K562 treated with DMSO at 1 percent for 24 hours (cell line): Measurements from ENCODE around the gene TMOD4. TPM values are rescaled to one million over a fixed set of nuclear protein-coding genes. Genes with fewer than 3 reads are reported as not detected.

Experiments used
- total RNA-seq: library from RNA; unstranded; fragments of 300-600 nt; gene quantifications from 2 replicates; pipeline ENCODE4 v1.2.3, GENCODE V29; 2022; ENCODE audit warnings: low read depth; ENCODE audit not compliant: insufficient read depth

Gene TMOD4
- total RNA-seq, result 0.38 TPM in 1 of 2 replicates, not detected in the other

GRCh38 chr1:151175863-151176262, at the start of gene TMOD4:
Gene TMOD4 (minus strand): TSS chr1:151175981. CDS start chr1:151174875, 1,106 bp downstream.

GRCh38 chr1:151198254-151199127, 22.7 kb upstream of the TMOD4 start, which contains the start of gene PIP5K1A:
Gene PIP5K1A (plus strand): TSS chr1:151198552. CDS start chr1:151198997, 445 bp downstream.

GRCh38 chr1:151189637-151190445, 14.1 kb upstream of the TMOD4 start, which contains the start of gene VPS72:
Gene VPS72 (minus strand): TSS chr1:151190197. CDS start chr1:151190121, 76 bp downstream.

DNA sequence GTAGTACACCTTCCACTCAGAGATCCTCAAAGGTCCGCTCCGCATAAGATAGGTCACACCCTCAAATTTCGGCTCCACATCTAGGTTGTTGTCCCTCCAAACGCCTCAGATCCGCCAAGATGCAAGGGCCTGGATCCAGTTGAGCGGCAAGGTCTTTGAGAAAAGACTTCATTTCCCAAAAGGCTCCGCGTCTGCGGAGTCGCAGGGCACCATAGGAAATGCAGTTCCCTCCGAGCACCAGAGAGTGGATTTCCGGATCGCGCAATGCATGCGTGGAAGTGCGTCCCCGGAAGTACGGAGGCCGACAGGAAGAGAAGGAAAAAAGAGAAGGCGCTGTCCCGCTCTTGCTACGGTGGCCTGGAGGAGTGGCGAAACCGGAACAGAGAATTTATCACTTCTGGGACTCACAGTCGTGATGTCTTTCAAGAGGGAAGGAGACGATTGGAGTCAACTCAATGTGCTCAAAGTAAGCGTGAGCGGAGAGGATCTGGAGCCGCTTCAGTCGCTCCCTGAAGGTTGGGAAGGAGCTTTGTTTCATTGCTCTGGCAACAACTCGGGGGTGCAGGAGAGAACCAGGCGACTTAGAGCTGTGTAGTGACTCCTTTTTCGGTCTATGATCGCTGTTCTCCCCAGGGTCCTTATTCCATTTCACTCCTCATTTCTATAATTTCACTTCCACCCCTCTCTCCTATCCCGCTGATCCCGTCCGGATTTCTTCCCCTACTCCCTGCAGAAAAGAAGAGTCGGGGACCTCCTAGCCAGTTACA, 9.9 kb downstream of the TMOD4 start, which contains the start of the genes LYSMD1 and SCNM1:
LYSMD1 (minus strand) TSS at position 165 of the 767 bp plus-strand sequence. CDS start 644 bp downstream, outside the sequence.
SCNM1 (plus strand) TSS at position 407 of the 767 bp plus-strand sequence; CDS start at position 416, 9 bp downstream.

GRCh38 chr1:151156515-151156819, 19.3 kb downstream of the TMOD4 start, which contains the start of gene TNFAIP8L2:
Gene TNFAIP8L2 (plus strand): TSS chr1:151156649. CDS start chr1:151158698, 2,049 bp downstream.

GRCh38 chr1:151146412-151147131, 29.2 kb downstream of the TMOD4 start, which contains the start of gene SEMA6C:
Gene SEMA6C (minus strand): TSS chr1:151146631. CDS start chr1:151142621, 4,010 bp downstream.

Other genes starting within 250 kb of the TMOD4 start
- gene SETDB1, start 249.6 kb downstream of the TMOD4 start, total RNA-seq, result 21.8 and 27.0 TPM in 2 replicates
- gene CERS2, start 201.1 kb downstream of the TMOD4 start, total RNA-seq, result 183 and 184 TPM in 2 replicates
- gene ANXA9, start 193.7 kb downstream of the TMOD4 start, total RNA-seq, result 2.5 and 5.2 TPM in 2 replicates
- 18.5 and 23.2 TPM in 2 replicates for gene MINDY1, start 169.1 kb downstream of the TMOD4 start, total RNA-seq
- 23.5 and 26.5 TPM in 2 replicates for gene PRUNE1, start 167.5 kb downstream of the TMOD4 start, total RNA-seq
- 1.7 and 2.0 TPM in 2 replicates for gene BNIPL, start 139.4 kb downstream of the TMOD4 start, total RNA-seq
- gene C1orf56, start 128.2 kb downstream of the TMOD4 start, total RNA-seq, result 5.3 and 7.5 TPM in 2 replicates
- 58.3 and 67.9 TPM in 2 replicates for gene CDC42SE1, start 116.4 kb downstream of the TMOD4 start, total RNA-seq
- gene MLLT11, start 115.6 kb downstream of the TMOD4 start, total RNA-seq, result 9.1 and 9.4 TPM in 2 replicates
- 3.6 and 3.7 TPM in 2 replicates for gene GABPB2, start 105.2 kb downstream of the TMOD4 start, total RNA-seq
- 8.6 and 9.7 TPM in 2 replicates for gene SEMA6C, start 29.4 kb downstream of the TMOD4 start, total RNA-seq
- 0.79 and 2.2 TPM in 2 replicates for gene TNFAIP8L2, start 19.3 kb downstream of the TMOD4 start, total RNA-seq
- 5.2 and 5.8 TPM in 2 replicates for gene LYSMD1, start 10.1 kb downstream of the TMOD4 start, total RNA-seq
- 41.3 and 42.0 TPM in 2 replicates for gene SCNM1, start 9.8 kb downstream of the TMOD4 start, total RNA-seq
- 74.3 and 81.7 TPM in 2 replicates for gene VPS72, start 14.2 kb upstream of the TMOD4 start, total RNA-seq
- gene PIP5K1A, start 22.6 kb upstream of the TMOD4 start, total RNA-seq, result 17.7 and 19.0 TPM in 2 replicates
- 331 and 341 TPM in 2 replicates for gene PSMD4, start 78.8 kb upstream of the TMOD4 start, total RNA-seq
- gene ZNF687, start 106.3 kb upstream of the TMOD4 start, total RNA-seq, result 40.9 and 43.8 TPM in 2 replicates
- 58.2 and 61.3 TPM in 2 replicates for gene PI4KB, start 151.4 kb upstream of the TMOD4 start, total RNA-seq
- 20.3 and 25.1 TPM in 2 replicates for gene RFX5, start 171.3 kb upstream of the TMOD4 start, total RNA-seq
- gene SELENBP1, start 196.7 kb upstream of the TMOD4 start, total RNA-seq, result 52.9 TPM in 2 replicates
- 494 and 537 TPM in 2 replicates for gene PSMB4, start 223.6 kb upstream of the TMOD4 start, total RNA-seq